ENCODE results near the gene DNAH12. TPM values are rescaled to one million over a fixed set of nuclear protein-coding genes. Genes with fewer than 3 reads are reported as not detected.

DNAH12 gene
- total RNA-seq, 1 experiment from 2014 or later = not detected

GRCh38 chr3:57281715-57282114, 262.4 kb downstream of the DNAH12 start:
- Histone ChIP-seq H3K27me3 (ENCODE audit: insufficient read depth, low read length) (no peaks in the 10 kb centered on the region), H3K9me2 (ENCODE audit: insufficient read depth) (no peaks in the 10 kb centered on the region), H3K79me2 (ENCODE audit: insufficient read depth, low read length) (no peaks in the 10 kb centered on the region), H3K4me3 (replicated peaks in 1 of 2; ENCODE audit: low read depth in 1 of 2, low read length in 2 of 2) (no peak overlapping the region), H3K36me3 (ENCODE audit: control insufficient read depth in 1 of 2, insufficient read depth in 2 of 2, low read length in 2 of 2) (no peaks in the 10 kb centered on the region), H3K4me1 (ENCODE audit: control insufficient read depth in 1 of 2, insufficient read depth in 2 of 2, low read length in 2 of 2) (peaks cover 0 to 7% of the 10 kb centered on the region in 2 experiments; a peak in 1 of 4 replicates), H3K9ac (ENCODE audit: low read length) (no peak overlapping the region), H3K27ac (ENCODE audit: low read depth, low read length) (no peak overlapping the region), H3K9me3 (ENCODE audit: control insufficient read depth in 1 of 2, insufficient read depth in 1 of 2, low read depth in 1 of 2, low read length in 2 of 2) (no peaks in the 10 kb centered on the region), H3K4me2 (ENCODE audit: low read length) (no peak overlapping the region), H2AFZ (ENCODE audit: low read depth, low read length, poor library complexity, severe bottlenecking) (no peak overlapping the region), H4K20me1 (ENCODE audit: insufficient read depth) (no peaks in the 10 kb centered on the region)
- RAD21 ChIA-PET (ENCODE audit: low non-redundant PET in 1 of 2, low total read pairs in 2 of 2, uncharacterized antibody in 2 of 2, unreplicated experiment in 2 of 2) = no interaction called here
- no peak for DNase-seq (ENCODE audit: low read depth, low spot score)
- no peak for ATAC-seq
- no TSS peak for BruUV-seq (replicated peaks)
- intact Hi-C loops (cut with micrococcal nuclease) = no loop called here
- POLR2A ChIA-PET = no interaction called here
- CTCF ChIA-PET = no interaction called here
- TF ChIP-seq CBX3 (IDR thresholded peaks at IDR 0.05; ENCODE audit: low read depth) (no peak), EZH2phosphoT487 (IDR thresholded peaks at IDR 0.05; ENCODE audit: borderline replicate concordance) (no peak), SRF (IDR thresholded peaks at IDR 0.05; ENCODE audit: low read depth) (no peak), SIN3A (IDR thresholded peaks at IDR 0.05; ENCODE audit: low read depth) (no peak), EGR1 (IDR thresholded peaks at IDR 0.05; ENCODE audit: low read depth) (no peak), ELF1 (IDR thresholded peaks at IDR 0.05; ENCODE audit: borderline replicate concordance, low read depth) (no peak), ATF3 (IDR thresholded peaks at IDR 0.05) (no peak), POLR2AphosphoS5 (IDR thresholded peaks at IDR 0.05; ENCODE audit: low read depth, low read length) (no peak), YY1 (IDR thresholded peaks at IDR 0.05; ENCODE audit: extremely low read depth, insufficient replicate concordance, low read depth, low read length) (no peak), CEBPB (IDR thresholded peaks at IDR 0.05; ENCODE audit: low read depth) (no peak), RAD21 (IDR thresholded peaks at IDR 0.05; ENCODE audit: low read depth) (no peak), MAX (IDR thresholded peaks at IDR 0.05) (no peak), ZNF274 (IDR thresholded peaks at IDR 0.05; ENCODE audit: low read depth, low read length) (no peak), REST (IDR thresholded peaks at IDR 0.05; ENCODE audit: low read depth) (no peak), JUND (IDR thresholded peaks at IDR 0.05) (no peak), POLR2A (IDR thresholded peaks at IDR 0.05; ENCODE audit: borderline replicate concordance, extremely low read depth, insufficient read depth, insufficient read length) (no peak), SP1 (IDR thresholded peaks at IDR 0.05; ENCODE audit: low read depth) (no peak)

Measured in HCT116 (cell line).